Gastrocnemius medialis (tissue), 4 donors: ENCODE measurements around the gene TIMM8A. TPM values are rescaled to one million over a fixed set of nuclear protein-coding genes. Genes with fewer than 3 reads are reported as not detected.

Experiments
- ATAC-seq, 2 donors: fragments of 150-250 bp; one replicate each; pipeline ENCODE4 v1.9.1; 2016
- DNase-seq, 2 donors: peaks; one replicate each; pipeline ENCODE4 v3.0.0-alpha.2; 2019
- H3K27ac ChIP-seq, 4 donors: fragments of 200-600 bp; sonication (generic); 1 replicate in 1 of 4; 2 replicates in 3 of 4; pipeline ENCODE4 v1.5.1; 2016 to 2018; ENCODE audit warnings: mild to moderate bottlenecking in 2 of 4, moderate library complexity in 1 of 4
- H3K27me3 ChIP-seq, 3 donors: fragments of 200-600 bp; sonication (generic) in 2 of 3; 1 replicate in 1 of 3; 2 replicates in 2 of 3; pipeline versions ENCODE4 v1.5.1 to v1.6.0; 2016 to 2019; ENCODE audit warnings: mild to moderate bottlenecking in 1 of 3, moderate library complexity in 1 of 3
- H3K36me3 ChIP-seq, 2 donors: fragments of 200-600 bp; sonication (generic) in 1 of 2; one replicate each; pipeline ENCODE4 v1.5.1; 2017 to 2018
- H3K4me1 ChIP-seq, 2 donors: fragments of 200-600 bp; sonication (generic) in 1 of 2; one replicate each; pipeline ENCODE4 v1.5.1; 2016 to 2017; ENCODE audit warnings: mild to moderate bottlenecking in 2 of 2
- H3K4me3 ChIP-seq, 4 donors: fragments of 200-600 bp; sonication (generic) in 3 of 4; 1 replicate in 1 of 4; 2 replicates in 3 of 4; pipeline ENCODE4 v1.5.1; 2016 to 2019; ENCODE audit warnings: mild to moderate bottlenecking in 2 of 4
- H3K9me3 ChIP-seq, 3 donors: fragments of 200-600 bp; sonication (generic) in 2 of 3; 1 replicate in 1 of 3; 2 replicates in 2 of 3; pipeline ENCODE4 v1.5.1; 2016 to 2019
- CTCF ChIP-seq, 5 experiments: fragments of 450-650 bp in 3 of 5; fragments of 200-600 bp in 2 of 5; sonication (generic) in 2 of 5; IDR thresholded peaks in 4 of 5; conservative IDR thresholded peaks in 1 of 5; 1 replicate in 4 of 5; 2 replicates in 1 of 5; pipeline ENCODE4 v1.5.1; 2016 to 2019; ENCODE audit warnings: antibody characterized with exemption in 5 of 5, mild to moderate bottlenecking in 3 of 5, moderate library complexity in 3 of 5
- POLR2A ChIP-seq, 2 donors: fragments of 450-650 bp; IDR thresholded peaks; one replicate each; pipeline ENCODE4 v1.6.1; 2017; ENCODE audit warnings: antibody characterized with exemption in 2 of 2, mild to moderate bottlenecking in 2 of 2, moderate library complexity in 2 of 2
- in situ Hi-C, 4 donors: fragments of 200-750 bp; cut with MboI; loops; one replicate each; pipeline versions ENCODE4 v1.15.0 to v1.8.0; 2017; ENCODE audit warnings: low sequenced_read_pairs in 4 of 4
- intact Hi-C: fragments of 100-400 bp; cut with DNase I; formaldehyde crosslinking; loops from one replicate; pipeline ENCODE4 v1.15.1; 2023; ENCODE audit warnings: low total_unique reads
- total RNA-seq, 4 donors: library from RNA; depleted of rRNA; stranded (reverse); fragments of >200 nt; gene quantifications; one replicate each; pipeline versions ENCODE4 v1.1.0 to v1.2.3, GENCODE V29; 2016

TIMM8A gene
- total RNA-seq, 4 donors from 2014 or later = 1.9 to 9.5 (median 4.9) TPM

DNA sequence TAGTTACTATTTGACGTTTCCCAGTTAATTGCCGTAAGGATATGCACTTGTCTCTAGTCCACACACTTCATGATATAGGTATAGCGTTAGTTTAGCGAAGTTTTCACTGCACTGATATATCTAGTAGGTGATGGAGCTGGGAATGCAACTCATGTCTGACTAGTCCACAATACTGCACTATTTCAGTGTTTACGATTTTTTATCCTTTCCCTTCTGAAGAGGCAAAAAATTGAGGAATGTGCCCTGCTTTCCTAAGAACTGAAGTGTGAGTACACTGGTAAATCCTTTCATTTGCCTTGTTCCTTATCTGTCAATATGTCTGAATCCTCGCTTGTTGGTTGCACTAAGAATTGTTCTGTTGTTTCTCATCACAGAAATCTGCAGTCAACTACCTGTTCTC lies 43.3 kb upstream of the TIMM8A start:
- Histone ChIP-seq H3K27ac (peak overlapping the region; percentile 78 to 89 (median 81)), H3K9me3 (no peaks in the 10 kb centered on the region), H3K36me3 (peaks cover 0 to 4% of the 10 kb centered on the region in 2 donors), H3K4me1 (no peaks in the 10 kb centered on the region), H3K27me3 (no peaks in the 10 kb centered on the region), H3K4me3 (peak overlapping the region; percentile 65 to 73 (median 70))
- ATAC-seq = no peak
- in situ Hi-C loops (no loop called here), intact Hi-C loops (loop anchor here (1.0 to 2.0 kb wide), 2 partner anchors 17 to 43 kb away; partner anchors contain the start of gene HNRNPH2)
- no peak for TF ChIP-seq POLR2A (IDR thresholded peaks at IDR 0.05)
- no peak for TF ChIP-seq CTCF (IDR thresholded peaks at IDR 0.05 in 4 of 5, conservative IDR thresholded peaks at IDR 0.05 in 1 of 5)
- DNase-seq = no peak

- TF ChIP-seq POLR2A (IDR thresholded peaks at IDR 0.05) = peak; percentile 86 to 87
- TF ChIP-seq CTCF (IDR thresholded peaks at IDR 0.05 in 4 of 5, conservative IDR thresholded peaks at IDR 0.05 in 1 of 5) = peak; percentile 43 to 75 (median 55)
- Histone ChIP-seq H3K4me1 (no peaks in the 10 kb centered on the region), H3K9me3 (no peaks in the 10 kb centered on the region), H3K27me3 (no peaks in the 10 kb centered on the region), H3K4me3 (peak within 1 kb of the TSS; percentile 65 to 73 (median 70)), H3K36me3 (peaks cover 0 to 3% of the 10 kb centered on the region in 2 donors), H3K27ac (peak within 1 kb of the TSS; percentile 78 to 89 (median 81))
- in situ Hi-C loops (no loop called here), intact Hi-C loops (loop anchor here (1.0 to 2.0 kb wide), 2 partner anchors 18 to 42 kb away; partner anchors contain the start of gene HNRNPH2)
- ATAC-seq = peak; percentile 99
- peak; percentile 71 to 82 for DNase-seq
Observed at GRCh38 chrX:101390664-101391525, 42.4 kb upstream of the TIMM8A start, which contains the start of gene RPL36A. Gene RPL36A (plus strand): TSS chrX:101391011. CDS start chrX:101391044, 33 bp downstream.

GRCh38 chrX:101388604-101389003 lies 40.1 kb upstream of the TIMM8A start:
- intact Hi-C loops (no loop called here), in situ Hi-C loops (no loop called here)
- Histone ChIP-seq H3K9me3 (no peaks in the 10 kb centered on the region), H3K27ac (no peak overlapping the region), H3K27me3 (no peaks in the 10 kb centered on the region), H3K4me3 (no peak overlapping the region), H3K36me3 (no peaks in the 10 kb centered on the region), H3K4me1 (no peaks in the 10 kb centered on the region)
- DNase-seq (no peak), ATAC-seq (no peak)
- TF ChIP-seq POLR2A (IDR thresholded peaks at IDR 0.05) (no peak), CTCF (IDR thresholded peaks at IDR 0.05 in 4 of 5, conservative IDR thresholded peaks at IDR 0.05 in 1 of 5) (no peak)

- intact Hi-C loops = no loop called here
- DNase-seq = no peak
- in situ Hi-C loops = no loop called here
- TF ChIP-seq CTCF (IDR thresholded peaks at IDR 0.05 in 4 of 5, conservative IDR thresholded peaks at IDR 0.05 in 1 of 5) = no peak
- TF ChIP-seq POLR2A (IDR thresholded peaks at IDR 0.05) = no peak
- ATAC-seq = no peak
- H3K27me3 ChIP-seq = no peaks in the 10 kb centered on the region
- H3K9me3 ChIP-seq = no peaks in the 10 kb centered on the region
- H3K27ac ChIP-seq = no peak overlapping the region
- H3K36me3 ChIP-seq = no peaks in the 10 kb centered on the region
- no peak overlapping the region for H3K4me3 ChIP-seq
- no peaks in the 10 kb centered on the region for H3K4me1 ChIP-seq
Observed at GRCh38 chrX:101386542-101386885, 38.0 kb upstream of the TIMM8A start.
